ENCODE data around the gene GYPA.
"Not testable (repeated sequence)": the region's sequence is repeated elsewhere in the genome, so short reads cannot be mapped to it uniquely, and the experiment has no call there.

DNA sequence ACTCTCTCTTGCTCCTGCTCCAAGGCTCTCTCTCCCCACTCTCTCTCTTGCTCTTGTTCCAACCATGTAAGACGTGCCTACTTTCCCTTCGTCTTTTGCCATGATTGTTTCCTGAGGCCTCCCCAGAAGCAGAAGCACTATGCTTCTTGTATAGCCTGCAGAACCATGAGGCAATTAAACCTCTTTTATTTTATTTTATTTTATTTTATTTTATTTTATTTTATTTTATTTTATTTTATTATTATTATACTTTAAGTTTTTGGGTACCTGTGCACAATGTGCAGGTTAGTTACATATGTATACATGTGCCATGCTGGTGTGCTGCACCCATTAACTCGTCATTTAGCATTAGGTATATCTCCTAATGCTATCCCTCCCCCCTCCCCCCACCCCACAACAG lies 17.2 kb downstream of the GYPA start:
- TF ChIP-seq, protein P1, sequence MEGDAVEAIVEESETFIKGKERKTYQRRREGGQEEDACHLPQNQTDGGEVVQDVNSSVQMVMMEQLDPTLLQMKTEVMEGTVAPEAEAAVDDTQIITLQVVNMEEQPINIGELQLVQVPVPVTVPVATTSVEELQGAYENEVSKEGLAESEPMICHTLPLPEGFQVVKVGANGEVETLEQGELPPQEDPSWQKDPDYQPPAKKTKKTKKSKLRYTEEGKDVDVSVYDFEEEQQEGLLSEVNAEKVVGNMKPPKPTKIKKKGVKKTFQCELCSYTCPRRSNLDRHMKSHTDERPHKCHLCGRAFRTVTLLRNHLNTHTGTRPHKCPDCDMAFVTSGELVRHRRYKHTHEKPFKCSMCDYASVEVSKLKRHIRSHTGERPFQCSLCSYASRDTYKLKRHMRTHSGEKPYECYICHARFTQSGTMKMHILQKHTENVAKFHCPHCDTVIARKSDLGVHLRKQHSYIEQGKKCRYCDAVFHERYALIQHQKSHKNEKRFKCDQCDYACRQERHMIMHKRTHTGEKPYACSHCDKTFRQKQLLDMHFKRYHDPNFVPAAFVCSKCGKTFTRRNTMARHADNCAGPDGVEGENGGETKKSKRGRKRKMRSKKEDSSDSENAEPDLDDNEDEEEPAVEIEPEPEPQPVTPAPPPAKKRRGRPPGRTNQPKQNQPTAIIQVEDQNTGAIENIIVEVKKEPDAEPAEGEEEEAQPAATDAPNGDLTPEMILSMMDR (conservative IDR thresholded peaks at IDR 0.05; ENCODE audit: low read length), result not testable (repeated sequence)
- not testable (repeated sequence) for TF ChIP-seq EZH2phosphoT487 (IDR thresholded peaks at IDR 0.05; ENCODE audit: borderline replicate concordance)

Measured in Loucy (cell line).